ENCODE results near the gene OLFM4.

DNA sequence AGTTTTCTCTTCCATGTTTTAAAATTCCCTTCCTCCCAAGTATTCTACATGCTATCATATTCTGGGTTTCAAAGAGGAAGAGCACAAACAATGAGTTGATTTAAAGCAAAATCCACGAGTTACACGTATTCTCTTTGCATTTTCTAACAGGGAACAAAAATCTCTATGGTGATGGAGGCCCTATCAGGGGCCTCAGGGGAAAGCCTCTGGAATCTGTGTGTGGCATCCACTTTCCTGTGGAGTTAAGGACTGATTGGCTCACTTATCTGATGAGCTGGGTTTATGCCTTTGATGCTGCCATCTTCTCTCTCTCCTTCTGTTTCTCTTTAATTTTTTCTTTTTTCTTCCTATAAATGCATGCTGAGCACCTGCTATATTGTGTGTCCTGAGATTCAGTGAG is 14.8 kb downstream of the OLFM4 start:
- no peak for TF ChIP-seq CREB1 (CRISPR knock-in tag; IDR thresholded peaks at IDR 0.05; ENCODE audit: low read depth)
- TF ChIP-seq, protein P1, sequence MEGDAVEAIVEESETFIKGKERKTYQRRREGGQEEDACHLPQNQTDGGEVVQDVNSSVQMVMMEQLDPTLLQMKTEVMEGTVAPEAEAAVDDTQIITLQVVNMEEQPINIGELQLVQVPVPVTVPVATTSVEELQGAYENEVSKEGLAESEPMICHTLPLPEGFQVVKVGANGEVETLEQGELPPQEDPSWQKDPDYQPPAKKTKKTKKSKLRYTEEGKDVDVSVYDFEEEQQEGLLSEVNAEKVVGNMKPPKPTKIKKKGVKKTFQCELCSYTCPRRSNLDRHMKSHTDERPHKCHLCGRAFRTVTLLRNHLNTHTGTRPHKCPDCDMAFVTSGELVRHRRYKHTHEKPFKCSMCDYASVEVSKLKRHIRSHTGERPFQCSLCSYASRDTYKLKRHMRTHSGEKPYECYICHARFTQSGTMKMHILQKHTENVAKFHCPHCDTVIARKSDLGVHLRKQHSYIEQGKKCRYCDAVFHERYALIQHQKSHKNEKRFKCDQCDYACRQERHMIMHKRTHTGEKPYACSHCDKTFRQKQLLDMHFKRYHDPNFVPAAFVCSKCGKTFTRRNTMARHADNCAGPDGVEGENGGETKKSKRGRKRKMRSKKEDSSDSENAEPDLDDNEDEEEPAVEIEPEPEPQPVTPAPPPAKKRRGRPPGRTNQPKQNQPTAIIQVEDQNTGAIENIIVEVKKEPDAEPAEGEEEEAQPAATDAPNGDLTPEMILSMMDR (conservative IDR thresholded peaks at IDR 0.05; ENCODE audit: low read depth in 2 of 2): no peak
- no peak for TF ChIP-seq POLR2AphosphoS5 (IDR thresholded peaks at IDR 0.05; ENCODE audit: low read depth)
- TF ChIP-seq, protein P2, sequence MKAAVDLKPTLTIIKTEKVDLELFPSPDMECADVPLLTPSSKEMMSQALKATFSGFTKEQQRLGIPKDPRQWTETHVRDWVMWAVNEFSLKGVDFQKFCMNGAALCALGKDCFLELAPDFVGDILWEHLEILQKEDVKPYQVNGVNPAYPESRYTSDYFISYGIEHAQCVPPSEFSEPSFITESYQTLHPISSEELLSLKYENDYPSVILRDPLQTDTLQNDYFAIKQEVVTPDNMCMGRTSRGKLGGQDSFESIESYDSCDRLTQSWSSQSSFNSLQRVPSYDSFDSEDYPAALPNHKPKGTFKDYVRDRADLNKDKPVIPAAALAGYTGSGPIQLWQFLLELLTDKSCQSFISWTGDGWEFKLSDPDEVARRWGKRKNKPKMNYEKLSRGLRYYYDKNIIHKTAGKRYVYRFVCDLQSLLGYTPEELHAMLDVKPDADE (IDR thresholded peaks at IDR 0.05): no peak
- TF ChIP-seq EZH2phosphoT487 (IDR thresholded peaks at IDR 0.05; ENCODE audit: unreplicated experiment): no peak
- TF ChIP-seq EZH2 (IDR thresholded peaks at IDR 0.05; ENCODE audit: low read depth, unreplicated experiment): no peak
- TF ChIP-seq, protein P3, sequence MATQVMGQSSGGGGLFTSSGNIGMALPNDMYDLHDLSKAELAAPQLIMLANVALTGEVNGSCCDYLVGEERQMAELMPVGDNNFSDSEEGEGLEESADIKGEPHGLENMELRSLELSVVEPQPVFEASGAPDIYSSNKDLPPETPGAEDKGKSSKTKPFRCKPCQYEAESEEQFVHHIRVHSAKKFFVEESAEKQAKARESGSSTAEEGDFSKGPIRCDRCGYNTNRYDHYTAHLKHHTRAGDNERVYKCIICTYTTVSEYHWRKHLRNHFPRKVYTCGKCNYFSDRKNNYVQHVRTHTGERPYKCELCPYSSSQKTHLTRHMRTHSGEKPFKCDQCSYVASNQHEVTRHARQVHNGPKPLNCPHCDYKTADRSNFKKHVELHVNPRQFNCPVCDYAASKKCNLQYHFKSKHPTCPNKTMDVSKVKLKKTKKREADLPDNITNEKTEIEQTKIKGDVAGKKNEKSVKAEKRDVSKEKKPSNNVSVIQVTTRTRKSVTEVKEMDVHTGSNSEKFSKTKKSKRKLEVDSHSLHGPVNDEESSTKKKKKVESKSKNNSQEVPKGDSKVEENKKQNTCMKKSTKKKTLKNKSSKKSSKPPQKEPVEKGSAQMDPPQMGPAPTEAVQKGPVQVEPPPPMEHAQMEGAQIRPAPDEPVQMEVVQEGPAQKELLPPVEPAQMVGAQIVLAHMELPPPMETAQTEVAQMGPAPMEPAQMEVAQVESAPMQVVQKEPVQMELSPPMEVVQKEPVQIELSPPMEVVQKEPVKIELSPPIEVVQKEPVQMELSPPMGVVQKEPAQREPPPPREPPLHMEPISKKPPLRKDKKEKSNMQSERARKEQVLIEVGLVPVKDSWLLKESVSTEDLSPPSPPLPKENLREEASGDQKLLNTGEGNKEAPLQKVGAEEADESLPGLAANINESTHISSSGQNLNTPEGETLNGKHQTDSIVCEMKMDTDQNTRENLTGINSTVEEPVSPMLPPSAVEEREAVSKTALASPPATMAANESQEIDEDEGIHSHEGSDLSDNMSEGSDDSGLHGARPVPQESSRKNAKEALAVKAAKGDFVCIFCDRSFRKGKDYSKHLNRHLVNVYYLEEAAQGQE (IDR thresholded peaks at IDR 0.05; ENCODE audit: unreplicated experiment): no peak
- no peak for TF ChIP-seq JUNB (IDR thresholded peaks at IDR 0.05; ENCODE audit: unreplicated experiment)
- no peak for TF ChIP-seq ZNF114 (CRISPR knock-in tag; IDR thresholded peaks at IDR 0.05)
- TF ChIP-seq NANOG (IDR thresholded peaks at IDR 0.05; ENCODE audit: borderline replicate concordance): no peak
